NCI-H1417 (cell line): Measurements from ENCODE around the gene L2HGDH.
"Not testable (repeated sequence)": the region's sequence is repeated elsewhere in the genome, so short reads cannot be mapped to it uniquely, and the experiment has no call there.

Source experiments
- DNase-seq, 3 experiments: peaks; one replicate each; lab custom pipeline; 2025; lab: John Stamatoyannopoulos, UW

L2HGDH gene

DNA sequence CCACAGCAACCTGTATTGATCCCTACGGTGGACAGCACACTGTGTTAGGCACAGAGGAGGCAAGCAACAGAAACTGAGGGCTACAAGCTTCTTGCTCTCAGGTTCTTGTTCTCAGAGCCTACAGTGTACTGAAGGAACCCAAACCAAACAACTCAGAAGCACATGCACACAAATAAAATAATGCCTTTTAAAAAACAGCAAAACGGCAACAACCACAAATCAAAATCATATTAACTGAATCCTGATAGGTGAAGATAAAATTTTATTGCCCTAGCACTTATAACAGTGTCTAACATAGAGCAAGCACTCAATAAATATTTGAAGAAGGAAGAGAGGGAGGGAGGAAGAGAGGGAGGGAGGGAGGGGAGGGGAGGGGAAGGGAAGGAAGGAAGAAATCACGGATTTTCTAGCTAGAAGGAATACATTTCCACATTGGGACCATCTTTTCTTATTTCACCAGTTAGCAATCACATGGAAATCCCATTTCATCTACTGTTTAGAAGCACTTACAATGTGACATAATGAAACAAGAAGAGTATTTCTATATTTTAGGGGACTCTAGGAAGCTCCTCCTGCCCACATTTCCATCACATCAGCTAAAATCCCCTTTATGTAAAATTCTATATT lies 27.3 kb upstream of the L2HGDH start:
- peak in 1 of 3 experiments; percentile 10 for DNase-seq

DNA sequence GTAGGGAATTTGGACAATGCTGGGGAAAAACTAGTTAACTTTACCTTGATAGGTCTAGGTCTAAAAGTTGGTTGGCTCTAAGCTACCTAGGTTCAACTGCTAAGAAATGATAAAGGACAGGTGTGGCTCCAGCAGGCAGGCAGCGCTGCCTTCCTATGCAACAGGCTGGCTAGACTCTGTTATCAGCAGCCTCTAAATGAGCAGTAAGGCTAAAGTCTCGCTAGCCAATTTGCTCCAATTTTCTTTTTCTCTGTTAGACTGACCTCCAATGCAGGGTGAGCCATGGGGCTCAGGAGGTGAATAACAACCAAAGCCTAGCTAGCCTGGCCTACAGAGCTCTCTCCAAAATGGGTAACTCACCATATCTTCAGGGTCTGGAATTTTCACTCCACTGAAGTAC lies 26.6 kb upstream of the L2HGDH start:
- DNase-seq = no peak

DNA sequence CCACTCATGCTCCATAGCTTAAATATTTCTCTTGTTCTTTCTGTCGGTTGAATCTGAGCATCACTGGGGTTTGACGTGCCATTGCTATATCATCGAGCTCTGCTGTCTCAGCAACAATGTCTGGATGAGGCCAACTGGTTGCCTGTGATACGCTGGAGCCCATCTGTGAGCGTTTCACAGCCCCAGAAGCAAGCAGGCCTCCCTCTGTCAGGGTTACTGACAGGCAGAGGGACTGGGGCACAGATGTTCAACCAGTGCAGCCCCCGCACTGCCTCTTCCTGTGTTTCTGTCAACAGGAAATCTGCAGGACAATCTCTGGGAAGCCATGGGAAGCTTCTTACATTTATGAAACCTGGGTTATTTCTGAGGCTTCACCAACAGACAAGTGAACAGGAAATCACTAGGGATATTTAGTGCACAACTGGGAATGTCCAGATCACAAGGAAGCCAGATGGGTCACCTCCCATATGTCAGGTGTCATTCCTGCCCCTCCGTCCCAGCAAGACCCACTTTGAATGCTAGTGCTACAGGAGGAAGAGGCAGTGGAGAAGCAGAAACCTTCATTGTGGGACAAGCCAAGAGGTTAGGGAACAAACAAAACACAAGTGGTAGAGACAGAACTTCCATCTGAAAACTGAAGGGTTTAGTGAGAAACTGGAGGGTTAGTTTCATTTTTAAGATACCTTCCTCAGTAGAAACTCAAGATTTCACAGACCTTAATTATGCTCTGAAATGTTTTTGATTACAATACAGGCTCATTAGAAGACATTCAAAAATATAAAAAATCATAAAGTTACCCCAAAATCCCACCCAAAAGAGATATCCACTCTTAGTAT lies 24.2 kb upstream of the L2HGDH start:
- peak; percentile 11 to 66 (median 38) for DNase-seq

DNA sequence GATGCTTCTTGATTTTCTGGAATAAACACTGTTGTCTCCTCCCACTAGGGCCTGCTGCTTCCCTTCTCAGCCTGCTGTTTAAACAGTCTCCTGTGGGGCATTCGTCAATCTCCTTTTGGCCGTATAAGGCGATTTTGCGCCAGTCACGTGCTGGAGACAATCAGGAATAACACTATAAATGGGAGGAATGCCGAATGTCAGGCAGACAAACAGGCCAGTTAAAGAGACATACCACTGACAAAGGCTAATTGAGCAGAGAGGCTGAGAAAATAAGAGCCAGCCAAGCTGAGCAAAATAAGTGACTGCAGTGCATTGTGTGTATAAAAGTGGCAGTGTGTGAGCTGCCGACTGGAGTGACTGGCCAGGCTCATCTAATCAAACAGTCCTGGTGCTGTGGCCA lies 23.4 kb upstream of the L2HGDH start:
- peak; percentile 61 to 92 (median 68) for DNase-seq

DNA sequence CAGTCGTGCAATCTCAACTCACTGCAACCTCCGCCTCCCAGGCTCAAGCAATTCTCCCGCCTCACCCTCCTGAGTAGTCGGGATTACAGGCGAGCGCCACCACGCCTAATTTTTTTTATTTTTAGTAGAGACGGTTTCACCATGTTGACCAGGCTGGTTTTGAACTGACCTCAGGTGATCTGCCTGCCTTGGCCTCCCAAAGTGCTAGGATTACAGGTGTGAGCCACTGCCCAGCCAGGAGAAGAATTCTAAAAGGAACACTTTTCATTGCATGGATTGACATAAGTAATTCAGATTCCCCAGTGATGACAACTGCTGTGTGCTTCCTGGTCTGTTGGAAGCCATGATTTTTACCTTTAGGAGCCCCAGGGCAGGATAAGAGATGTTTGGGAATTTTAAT lies 22.2 kb upstream of the L2HGDH start:
- DNase-seq = no peak

DNA sequence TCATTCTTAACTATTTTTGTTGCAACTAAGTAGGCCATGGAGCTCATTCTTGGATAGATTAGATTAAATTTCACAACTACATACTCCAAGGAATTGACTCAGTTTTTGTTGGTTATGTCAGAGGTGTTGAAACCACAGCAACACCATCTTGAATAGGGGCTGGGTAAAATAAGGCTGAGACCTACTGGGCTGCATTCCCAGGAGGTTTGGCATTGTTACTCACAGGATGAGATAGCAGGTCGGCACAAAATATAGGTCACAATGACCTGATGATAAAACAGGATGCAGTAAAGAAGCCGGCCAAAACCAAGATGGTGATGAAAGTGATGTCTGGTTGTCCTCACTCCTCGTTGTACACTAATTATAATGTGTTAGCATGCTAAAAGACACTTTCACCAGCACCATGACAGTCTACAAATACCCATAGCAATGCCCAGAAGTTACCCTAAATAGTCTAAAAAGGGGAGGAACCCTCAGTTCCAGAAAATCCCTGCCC lies 21.0 kb upstream of the L2HGDH start:
- DNase-seq = no peak

DNA sequence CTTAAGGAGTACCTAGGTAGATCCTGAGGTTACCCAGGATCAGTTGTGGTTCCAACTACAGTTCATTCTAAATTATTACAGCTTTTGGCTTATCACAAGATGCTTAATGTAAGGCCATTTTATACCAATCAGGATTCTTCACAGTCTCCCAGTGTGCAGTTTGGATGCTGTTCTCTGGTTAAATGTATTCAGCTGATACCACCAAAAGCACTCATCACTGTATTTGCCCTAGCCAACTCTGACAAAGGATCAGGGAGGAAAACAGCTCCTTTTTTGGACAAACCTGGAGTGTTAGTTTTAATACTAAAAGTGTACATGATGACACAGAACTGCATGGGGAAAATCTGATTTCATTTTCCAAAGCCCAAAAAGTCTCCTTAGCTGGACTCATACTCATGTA lies 19.6 kb upstream of the L2HGDH start:
- DNase-seq = no peak

DNA sequence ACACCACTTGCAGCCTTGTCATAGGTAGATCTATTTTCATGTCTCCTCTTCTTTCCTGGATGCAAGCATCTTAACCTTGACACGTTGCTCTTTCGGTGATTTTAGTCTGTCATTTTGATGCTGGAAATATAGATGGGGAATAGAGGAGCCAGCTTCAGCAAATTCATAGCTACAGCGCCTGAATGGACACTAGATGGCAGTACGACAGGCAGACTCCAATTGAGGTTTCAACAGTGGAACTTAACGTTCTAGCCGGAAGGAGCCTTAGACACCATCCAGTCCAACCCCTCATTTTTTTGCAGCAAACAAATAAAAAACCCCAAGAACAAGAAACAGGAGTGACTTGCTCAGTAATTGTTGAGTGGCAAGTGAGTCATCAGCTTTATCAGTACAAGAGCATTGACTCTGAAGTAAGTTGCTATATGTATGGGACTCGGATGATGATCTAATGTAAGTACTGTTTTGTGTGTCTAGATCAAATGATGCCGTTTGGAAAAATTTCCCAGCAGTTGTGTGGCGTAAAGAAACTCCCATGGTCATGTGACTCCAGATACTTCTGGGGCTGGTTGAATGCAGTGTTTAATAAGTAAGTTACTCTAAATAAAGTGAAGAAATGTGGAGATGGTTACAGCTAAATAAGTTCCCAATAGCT lies 9.1 kb upstream of the L2HGDH start:
- DNase-seq = peak; percentile 64 to 86 (median 70)

DNA sequence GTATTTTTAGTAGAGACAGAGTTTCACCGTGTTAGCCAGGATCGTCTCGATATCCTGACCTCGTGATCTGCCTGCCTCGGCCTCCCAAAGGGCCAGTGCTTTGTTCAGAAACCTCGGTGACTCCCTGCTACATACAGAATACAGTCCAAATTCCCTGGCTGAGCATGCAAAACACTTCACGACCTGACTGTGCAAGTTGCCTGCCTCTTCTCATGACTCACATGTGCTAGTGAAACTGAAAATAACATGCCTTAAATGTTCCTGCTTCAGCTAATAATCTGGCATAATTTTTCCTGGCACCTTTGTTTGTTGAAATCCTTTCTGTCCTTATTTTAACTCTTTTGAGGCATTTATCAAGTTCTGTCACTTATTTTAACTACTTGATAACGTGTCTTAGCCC lies 8.3 kb upstream of the L2HGDH start:
- peak in 1 of 3 experiments; percentile 46 for DNase-seq

DNA sequence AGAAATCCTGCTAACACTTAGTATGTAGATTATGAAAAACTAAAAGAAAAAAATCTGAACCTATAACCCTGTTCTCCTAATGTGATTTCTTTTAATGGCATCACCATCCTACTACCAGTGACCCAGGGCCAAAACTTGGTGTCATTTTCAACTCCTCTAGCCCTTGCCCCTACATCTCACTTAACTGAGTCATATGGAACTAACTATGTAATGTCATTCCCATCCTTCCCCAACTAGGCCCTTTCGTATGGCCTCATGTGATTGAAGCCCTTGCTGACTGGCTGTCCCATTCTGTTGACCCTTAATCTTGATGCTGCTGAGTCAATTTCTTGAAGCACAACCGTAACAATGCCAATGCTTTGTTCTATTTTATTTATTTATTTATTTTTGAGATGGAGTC lies 7.7 kb upstream of the L2HGDH start:
- DNase-seq = no peak

DNA sequence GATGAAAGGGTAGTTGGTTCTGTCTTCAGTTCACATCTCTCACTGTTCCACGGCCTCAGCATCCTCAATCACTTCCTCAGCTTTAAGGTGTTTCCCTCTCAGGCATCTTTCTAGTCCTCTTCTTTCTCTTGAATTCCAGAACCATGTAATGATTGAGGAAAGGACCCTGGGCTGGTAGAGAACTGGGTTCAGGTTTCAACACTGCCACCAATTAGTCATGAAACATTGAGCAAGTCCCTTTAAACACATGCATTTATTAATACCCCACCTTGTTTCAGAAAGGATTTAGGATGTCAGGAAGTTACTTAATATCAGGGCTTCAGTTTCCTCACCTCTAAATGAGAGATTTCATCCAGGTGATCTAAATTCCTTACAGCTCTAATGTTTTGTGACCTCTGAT lies 7.3 kb upstream of the L2HGDH start:
- no peak for DNase-seq

DNA sequence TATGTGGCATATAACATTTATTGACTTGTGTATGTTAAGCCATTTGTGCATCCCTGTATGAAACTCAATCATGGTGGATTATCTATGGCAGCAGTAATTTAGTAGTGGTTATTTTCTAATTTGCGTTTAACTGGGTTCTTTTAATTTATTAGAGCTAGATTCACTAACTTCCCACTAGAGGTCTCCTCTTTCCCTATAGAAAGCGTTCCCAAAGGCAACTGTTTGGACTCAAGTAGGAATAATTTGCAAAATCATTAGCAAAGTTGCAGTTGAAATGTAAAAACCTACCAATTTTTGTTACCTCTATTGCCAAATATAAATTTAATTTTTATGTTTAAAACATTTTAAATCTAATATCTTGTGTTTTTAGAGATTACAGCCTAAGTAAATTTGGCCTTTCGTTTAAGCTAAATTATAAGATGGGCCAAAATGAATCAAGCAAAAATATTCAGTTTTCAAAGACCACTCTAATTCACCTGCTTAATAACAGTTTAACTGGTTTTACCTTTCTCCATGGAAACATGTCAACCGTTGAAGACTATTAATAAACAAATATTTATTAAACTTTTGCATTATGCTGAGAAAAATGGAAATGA lies 6.1 kb upstream of the L2HGDH start:
- peak in 2 of 3 experiments; percentile 25 to 57 for DNase-seq

DNA sequence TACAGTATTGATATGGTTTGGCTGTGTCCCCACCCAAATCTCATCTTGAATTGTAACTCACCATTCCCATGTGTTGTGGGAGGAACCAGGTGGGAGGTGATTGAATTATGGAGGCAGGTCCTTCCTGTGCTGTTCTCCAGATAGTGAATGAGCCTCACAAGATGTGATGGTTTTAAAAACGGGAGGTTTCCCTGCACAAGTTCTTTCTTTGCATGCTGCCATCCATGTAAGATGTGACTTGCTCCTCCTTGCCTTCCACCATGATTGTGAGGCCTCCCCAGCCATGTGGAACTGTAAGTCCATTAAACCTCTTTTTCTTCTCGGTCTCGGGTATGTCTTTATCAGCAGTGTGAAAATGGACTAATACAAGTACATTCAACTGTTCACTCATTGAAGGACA lies 2.1 kb upstream of the L2HGDH start:
- DNase-seq = not testable (repeated sequence)

DNA sequence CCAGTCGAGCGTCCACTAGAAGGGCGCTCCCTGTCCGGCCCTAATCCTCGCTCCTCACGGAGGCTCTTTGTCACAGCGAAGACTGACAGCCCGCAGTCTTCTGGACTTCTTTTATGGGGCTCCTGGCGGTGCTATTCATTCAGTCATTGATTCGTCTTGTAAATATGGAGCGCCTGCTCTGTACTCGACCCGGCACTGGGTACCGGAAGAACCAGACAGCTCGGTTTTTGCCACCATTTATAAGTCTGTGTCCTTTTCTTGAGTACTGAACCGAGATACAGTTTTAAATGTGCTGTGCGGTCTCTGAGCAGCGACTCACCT lies 665 bp upstream of the L2HGDH start:
- peak; percentile 74 to 94 (median 93) for DNase-seq

DNA sequence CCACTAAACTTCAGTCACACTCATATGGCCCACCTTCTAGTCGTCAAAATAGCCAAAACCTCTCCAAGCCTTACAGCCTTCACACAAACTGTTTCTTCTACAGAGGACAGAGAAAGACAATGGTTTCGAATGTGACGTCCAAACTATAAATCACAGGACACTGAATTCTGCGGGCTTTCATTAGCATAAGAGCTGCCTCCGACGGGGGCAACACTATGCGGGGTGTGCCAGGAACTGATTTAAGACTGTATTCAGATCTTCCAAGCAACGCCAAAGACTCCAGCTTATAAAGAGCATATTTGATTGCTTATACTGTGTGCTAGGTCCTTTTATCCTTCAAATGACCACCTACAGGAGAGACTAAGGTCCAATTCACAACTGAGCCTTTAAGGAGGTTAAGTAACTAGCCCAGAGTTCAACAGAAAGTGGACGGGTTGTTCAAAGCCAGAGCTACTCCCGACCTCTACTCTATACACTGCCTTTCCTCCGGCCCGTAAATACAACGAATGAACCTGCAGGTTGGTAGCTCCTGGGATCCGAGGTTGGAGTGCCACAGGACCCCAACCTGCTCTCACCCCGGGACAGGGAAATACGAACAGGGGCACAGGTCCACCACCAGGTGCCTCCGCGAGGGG lies 575 bp downstream of the L2HGDH start:
- peak; percentile 46 to 90 (median 74) for DNase-seq

DNA sequence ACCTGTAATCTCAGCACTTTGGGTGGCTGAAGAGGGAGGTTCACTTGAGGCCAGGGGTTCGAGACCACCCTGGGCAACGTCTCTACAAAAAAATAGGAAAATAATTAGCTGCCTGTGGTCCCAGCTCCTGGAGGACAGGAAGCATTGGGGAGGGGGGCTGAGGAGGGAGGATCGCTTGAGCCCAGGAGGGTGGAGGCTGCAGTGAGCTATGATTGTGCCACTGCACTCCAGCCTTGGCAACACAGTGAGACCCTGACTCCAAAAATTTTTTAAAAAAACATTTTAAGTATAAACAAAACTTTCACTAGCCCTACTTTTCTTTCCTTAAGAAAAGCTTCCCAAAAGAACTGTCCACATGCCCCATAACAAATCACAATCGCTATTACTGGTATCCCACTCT lies 1.6 kb downstream of the L2HGDH start:
- DNase-seq = no peak

DNA sequence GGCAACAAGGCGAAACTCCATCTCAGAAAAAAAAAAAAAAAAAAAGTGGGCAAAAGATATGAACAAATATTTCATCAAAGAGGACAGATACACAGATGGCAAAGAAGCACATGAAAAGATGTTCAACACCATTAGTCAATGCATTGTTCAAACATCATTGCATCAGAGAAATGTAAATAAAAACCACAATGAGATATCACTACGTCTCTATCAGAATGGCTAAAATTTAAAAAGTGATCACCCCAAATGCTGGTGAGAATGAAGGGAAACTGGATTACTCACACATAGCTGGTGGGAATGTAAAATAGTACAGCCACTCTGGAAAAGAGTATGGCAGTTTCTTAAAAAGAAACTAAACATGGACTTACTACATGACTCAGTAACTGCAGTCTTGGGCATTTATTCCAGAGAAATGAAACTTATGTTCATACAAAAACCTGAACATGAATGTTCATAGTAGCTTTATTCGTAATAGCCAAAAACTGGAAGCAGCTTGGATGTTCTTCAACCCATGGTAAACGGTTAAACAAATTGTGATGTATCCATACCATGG lies 3.6 kb downstream of the L2HGDH start:
- no peak for DNase-seq

DNA sequence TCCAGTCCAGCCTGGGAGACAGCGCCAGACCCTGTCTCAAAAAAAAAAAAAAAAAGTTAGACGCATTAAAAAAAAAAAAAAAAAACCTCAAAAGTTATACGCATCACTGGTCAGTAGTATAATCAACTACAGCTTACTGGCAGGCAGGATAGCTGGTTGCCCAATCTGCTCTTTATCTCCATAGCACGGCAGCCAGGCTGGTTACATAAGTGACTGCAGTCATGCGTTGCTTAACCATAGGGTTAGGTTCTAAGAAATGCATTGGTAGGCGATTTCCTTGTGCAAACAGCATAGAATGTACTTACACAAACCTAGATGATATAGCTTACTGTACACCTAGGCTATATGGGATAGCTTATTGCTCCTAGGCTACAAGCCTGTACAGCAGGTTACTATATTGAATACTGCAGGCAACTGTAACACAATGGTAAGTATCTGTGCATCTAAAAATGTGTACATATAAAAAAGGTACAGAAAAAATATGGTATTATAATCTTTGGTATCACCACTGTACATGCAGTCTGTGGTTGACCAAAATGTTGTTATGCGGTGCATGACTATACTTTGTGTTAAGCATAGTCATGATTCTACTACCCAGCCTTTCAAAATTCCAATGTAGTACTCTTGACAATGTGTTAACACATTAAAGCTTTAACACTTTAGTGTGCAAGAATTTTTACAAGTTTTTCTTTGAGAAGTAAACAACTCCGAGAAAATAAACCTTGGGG lies 8.1 kb downstream of the L2HGDH start:
- DNase-seq = no peak

DNA sequence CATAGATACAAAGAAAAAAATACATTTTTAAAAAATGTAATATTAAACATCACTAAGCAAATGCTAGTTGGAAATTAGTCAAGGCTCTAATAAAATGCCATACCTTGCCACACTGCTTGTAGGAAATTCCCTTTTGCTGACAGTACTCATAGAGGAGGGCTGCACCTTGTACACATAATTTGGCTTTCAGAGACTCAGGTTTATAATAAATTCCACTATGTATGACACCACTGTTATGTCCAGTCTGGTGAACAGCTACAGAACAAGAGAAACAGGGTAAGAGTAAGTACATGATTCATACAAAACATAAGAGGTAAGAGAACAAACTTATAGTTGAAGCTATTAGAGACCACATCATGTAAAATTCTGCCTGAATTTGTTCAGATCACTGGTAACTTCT lies 10.1 kb downstream of the L2HGDH start:
- DNase-seq = no peak

DNA sequence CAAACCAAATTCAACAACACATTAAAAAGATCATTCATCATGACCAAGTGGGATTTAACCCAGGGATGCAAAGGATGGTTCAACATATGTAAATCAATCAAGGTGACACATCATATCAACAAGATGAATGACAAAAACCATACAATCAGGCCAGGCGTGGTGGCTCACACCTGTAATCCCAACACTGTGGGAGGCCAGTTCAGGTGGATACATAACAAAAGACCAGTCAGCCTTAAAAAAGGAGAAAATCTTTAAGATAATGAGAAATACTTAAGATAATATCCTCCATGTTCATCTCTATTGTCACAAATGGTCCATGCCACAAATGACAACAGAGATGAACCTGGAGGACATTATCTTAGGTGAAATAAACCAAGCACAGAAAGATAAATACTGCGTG lies 12.4 kb downstream of the L2HGDH start:
- DNase-seq = no peak

DNA sequence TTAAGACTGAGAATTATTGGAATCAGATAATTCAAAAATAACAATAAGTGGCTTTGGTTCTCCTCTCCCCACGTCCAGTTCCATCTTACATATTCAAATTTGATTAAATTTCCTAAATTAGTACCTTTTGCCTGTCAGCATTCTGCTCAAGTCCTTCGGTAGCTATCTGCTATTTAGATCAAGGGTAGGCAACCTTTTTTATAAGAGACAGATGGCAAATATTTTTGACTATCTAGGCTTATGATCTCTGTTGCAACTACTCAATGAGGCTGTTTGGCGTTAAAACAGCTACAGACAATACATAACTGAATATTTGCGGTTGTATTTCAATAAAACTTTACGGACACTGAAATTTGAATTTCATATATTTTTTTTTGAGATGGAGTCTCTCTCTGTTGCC lies 21.7 kb downstream of the L2HGDH start:
- DNase-seq = no peak
